Upper lobe of right lung (tissue), 1 donor: ENCODE measurements around the gene ARSB. TPM values are rescaled to one million over a fixed set of nuclear protein-coding genes. Genes with fewer than 3 reads are reported as not detected.

ENCODE experiments used
- ATAC-seq: fragments of 200-7000 bp; cut with Tn5 transposase; one replicate; pipeline ENCODE4 v1.9.1; 2020; ENCODE audit warnings: mild to moderate bottlenecking, moderate library complexity
- DNase-seq: peaks from one replicate; pipeline ENCODE4 v3.0.0-alpha.2; 2020
- H3K27ac ChIP-seq: fragments of 200-600 bp; one replicate; pipeline ENCODE4 v1.8.0; 2022
- H3K27me3 ChIP-seq: fragments of 200-600 bp; one replicate; pipeline ENCODE4 v1.8.0; 2022; ENCODE audit warnings: mild to moderate bottlenecking
- H3K36me3 ChIP-seq: fragments of 200-600 bp; one replicate; pipeline ENCODE4 v1.8.0; 2022
- H3K4me1 ChIP-seq: fragments of 200-600 bp; one replicate; pipeline ENCODE4 v1.8.0; 2022
- H3K4me3 ChIP-seq: fragments of 200-600 bp; one replicate; pipeline ENCODE4 v1.8.0; 2022; ENCODE audit warnings: mild to moderate bottlenecking
- H3K9me3 ChIP-seq: fragments of 200-600 bp; one replicate; pipeline ENCODE4 v1.8.0; 2022
- intact Hi-C: fragments of 100-400 bp; cut with DNase I; formaldehyde crosslinking; loops from one replicate; pipeline ENCODE4 v1.11.0; 2022
- total RNA-seq: library from RNA; stranded (reverse); fragmentation: NEBNext Ultra II Directional; extraction: Animal tissue kit (Norgen Biotek cat#: 25700); gene quantifications from one replicate; pipeline ENCODE4 v1.2.1, GENCODE V29; 2021
- TF ChIP-seq, protein P1 (sequence below): fragments of 200-600 bp; IDR thresholded peaks from one replicate; pipeline ENCODE4 v1.8.0; 2022; ENCODE audit warnings: antibody characterized with exemption
- donor health status: DM: no; HTN: yes; CAD: no; lungs with severe emphysema.

ARSB gene
- total RNA-seq, 1 donor from 2014 or later: 15.8 TPM

DNA sequence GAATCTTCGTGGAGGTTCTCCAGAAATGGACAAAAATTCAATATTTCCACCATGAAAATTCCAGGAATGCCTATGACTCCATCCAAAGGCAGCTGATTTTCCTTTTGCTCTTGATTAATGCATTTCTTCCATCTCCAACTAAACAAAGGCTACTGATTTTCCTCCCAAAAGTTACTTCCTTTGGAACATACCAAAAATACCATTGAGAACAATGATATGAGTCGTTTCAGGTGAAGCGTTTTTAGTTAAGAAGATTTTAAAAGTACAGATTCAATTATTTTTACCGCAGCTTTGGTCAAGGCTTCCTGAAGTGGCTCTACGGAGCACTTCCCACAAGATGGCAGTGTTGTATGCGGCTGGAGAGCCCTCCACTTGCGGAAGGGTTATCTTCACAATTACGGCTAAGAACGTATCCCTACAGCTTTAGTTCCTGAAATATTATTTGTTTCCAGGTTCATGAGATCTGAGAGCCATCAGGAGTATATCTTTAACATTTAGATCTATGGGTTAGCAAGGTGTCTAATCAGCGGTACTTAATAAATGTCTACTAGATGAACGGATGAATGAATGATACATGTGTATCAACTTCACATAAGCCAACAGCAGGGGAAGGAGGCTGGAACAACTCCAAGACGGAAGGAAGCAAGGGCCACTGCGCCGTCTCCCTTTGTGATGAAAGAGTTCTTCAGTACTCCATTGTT is 35.9 kb upstream of the ARSB start:
- Histone ChIP-seq H3K27me3 (no peaks in the 10 kb centered on the region), H3K4me1 (no peaks in the 10 kb centered on the region), H3K9me3 (no peaks in the 10 kb centered on the region), H3K36me3 (no peaks in the 10 kb centered on the region), H3K27ac (no peak overlapping the region), H3K4me3 (no peak overlapping the region)
- DNase-seq: peak; percentile 67
- intact Hi-C loops: loop anchor here (10.0 kb wide), 1 partner anchor 114 kb away; no protein-coding TSS in a partner anchor
- peak; percentile 93 for ATAC-seq
- TF ChIP-seq, protein P1, sequence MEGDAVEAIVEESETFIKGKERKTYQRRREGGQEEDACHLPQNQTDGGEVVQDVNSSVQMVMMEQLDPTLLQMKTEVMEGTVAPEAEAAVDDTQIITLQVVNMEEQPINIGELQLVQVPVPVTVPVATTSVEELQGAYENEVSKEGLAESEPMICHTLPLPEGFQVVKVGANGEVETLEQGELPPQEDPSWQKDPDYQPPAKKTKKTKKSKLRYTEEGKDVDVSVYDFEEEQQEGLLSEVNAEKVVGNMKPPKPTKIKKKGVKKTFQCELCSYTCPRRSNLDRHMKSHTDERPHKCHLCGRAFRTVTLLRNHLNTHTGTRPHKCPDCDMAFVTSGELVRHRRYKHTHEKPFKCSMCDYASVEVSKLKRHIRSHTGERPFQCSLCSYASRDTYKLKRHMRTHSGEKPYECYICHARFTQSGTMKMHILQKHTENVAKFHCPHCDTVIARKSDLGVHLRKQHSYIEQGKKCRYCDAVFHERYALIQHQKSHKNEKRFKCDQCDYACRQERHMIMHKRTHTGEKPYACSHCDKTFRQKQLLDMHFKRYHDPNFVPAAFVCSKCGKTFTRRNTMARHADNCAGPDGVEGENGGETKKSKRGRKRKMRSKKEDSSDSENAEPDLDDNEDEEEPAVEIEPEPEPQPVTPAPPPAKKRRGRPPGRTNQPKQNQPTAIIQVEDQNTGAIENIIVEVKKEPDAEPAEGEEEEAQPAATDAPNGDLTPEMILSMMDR: peak; percentile 81

DNA sequence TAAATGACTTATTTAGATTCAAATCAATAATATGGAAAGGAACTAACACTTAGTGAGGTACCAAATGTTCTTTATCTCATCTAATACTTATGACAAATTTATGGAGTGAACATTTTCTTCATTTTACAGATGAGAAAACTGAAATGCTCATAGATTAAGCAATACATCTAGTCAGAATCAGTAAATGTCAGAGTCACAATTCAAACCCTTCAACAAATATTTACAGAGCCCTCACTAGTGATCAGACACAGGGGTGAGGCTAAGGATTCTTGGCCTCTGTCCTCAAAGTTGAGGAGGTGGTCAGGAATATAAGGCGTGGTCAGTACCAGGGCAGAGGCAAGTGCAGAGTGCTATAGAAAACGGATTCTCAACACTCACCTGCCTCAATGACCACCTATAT is 29.5 kb upstream of the ARSB start:
- intact Hi-C loops: no loop called here
- no peak overlapping the region for H3K4me3 ChIP-seq
- no peak overlapping the region for H3K27ac ChIP-seq
- TF ChIP-seq, protein P1: no peak
- no peaks in the 10 kb centered on the region for H3K27me3 ChIP-seq
- no peaks in the 10 kb centered on the region for H3K4me1 ChIP-seq
- H3K9me3 ChIP-seq: peaks cover 3% of the 10 kb centered on the region
- no peak for DNase-seq
- ATAC-seq: no peak
- no peaks in the 10 kb centered on the region for H3K36me3 ChIP-seq

DNA sequence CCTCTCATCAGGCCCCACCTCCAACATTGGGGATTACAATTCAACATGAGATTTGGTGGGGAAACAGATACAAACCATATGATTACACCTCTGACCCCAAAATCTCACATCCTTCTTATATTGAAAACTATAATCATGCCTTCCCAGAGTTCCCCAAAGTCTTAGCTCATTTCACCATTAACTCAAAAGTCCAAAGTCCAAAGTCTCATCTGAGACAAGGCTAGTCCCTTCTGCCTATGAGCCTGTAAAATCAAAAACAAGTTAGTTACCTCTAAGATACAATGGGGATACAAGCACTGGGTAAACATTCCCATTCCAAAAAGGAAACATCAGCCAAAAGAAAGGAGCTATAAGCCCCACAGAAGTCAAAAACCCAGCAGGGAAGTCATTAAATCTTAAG is 26.8 kb upstream of the ARSB start:
- H3K27ac ChIP-seq: no peak overlapping the region
- H3K9me3 ChIP-seq: peaks cover 3% of the 10 kb centered on the region
- H3K4me1 ChIP-seq: no peaks in the 10 kb centered on the region
- intact Hi-C loops: no loop called here
- no peaks in the 10 kb centered on the region for H3K27me3 ChIP-seq
- no peak overlapping the region for H3K4me3 ChIP-seq
- TF ChIP-seq, protein P1: no peak
- H3K36me3 ChIP-seq: no peaks in the 10 kb centered on the region
- DNase-seq (no peak), ATAC-seq (no peak)

DNA sequence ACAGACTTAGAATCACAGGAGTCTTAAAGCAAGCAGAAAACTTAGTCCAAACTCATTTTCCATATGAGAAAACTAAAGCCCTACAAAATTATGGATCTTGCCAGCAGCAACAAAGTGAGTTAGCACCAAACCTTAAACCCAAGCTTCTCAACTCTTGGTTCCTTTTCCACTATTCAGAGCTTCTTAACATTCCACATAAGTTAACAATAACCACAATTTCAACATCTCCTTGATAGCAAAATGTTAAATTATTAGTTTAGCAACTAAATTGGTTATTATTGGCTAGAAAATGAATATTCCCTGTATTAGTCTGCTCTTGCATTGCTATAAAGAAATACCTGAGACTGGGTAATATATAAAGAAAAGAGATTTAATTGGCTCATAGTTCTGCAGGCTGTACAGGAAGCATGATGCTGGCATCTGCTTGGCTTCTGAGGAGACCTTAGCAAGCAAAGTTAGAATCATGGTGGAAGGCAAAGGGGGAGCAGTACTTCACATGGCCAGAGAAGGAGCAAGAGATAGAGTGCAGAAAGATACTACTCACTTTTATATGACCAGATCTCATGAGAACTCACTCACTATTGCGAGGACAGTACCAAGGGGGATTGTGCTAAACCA is 26.2 kb upstream of the ARSB start:
- no peak for DNase-seq
- Histone ChIP-seq H3K27me3 (no peaks in the 10 kb centered on the region), H3K27ac (no peak overlapping the region), H3K4me1 (no peaks in the 10 kb centered on the region), H3K36me3 (no peaks in the 10 kb centered on the region), H3K9me3 (peaks cover 3% of the 10 kb centered on the region), H3K4me3 (no peak overlapping the region)
- intact Hi-C loops: no loop called here
- TF ChIP-seq, protein P1: no peak
- ATAC-seq: no peak

DNA sequence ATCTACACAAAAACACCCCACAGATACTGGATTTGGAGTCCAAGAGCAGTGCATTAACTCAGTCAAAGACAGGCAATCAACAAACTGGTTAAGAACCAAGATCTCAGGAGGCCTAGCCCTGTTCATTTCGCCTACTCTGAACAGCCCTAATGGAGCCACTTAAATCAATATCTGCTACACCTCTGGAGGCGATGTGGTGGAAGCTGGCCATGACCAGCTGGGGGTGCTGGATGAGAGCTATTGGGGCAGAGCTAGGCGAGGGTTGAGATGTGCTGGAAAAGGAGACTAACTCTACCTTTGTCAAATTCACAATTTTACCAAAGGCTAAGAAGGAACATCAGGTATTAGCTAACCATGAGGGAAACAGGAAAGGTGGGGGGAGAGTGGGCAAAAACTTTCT is 23.3 kb upstream of the ARSB start:
- DNase-seq: no peak
- TF ChIP-seq, protein P1: no peak
- H3K27ac ChIP-seq: no peak overlapping the region
- no peak overlapping the region for H3K4me3 ChIP-seq
- ATAC-seq: no peak
- H3K27me3 ChIP-seq: no peaks in the 10 kb centered on the region
- peaks cover 3% of the 10 kb centered on the region for H3K9me3 ChIP-seq
- H3K4me1 ChIP-seq: no peaks in the 10 kb centered on the region
- no peaks in the 10 kb centered on the region for H3K36me3 ChIP-seq
- intact Hi-C loops: no loop called here
